H1 (cell line): ENCODE measurements around the gene ZNF665.
"Not testable (repeated sequence)": the region's sequence is repeated elsewhere in the genome, so short reads cannot be mapped to it uniquely, and the experiment has no call there.

ENCODE experiments used
- CTCF ChIP-seq, 3 experiments: IDR thresholded peaks; 1 replicate in 2 of 3; 2 replicates in 1 of 3; pipeline versions ENCODE4 v1.5.1 to v1.6.1; 2011; ENCODE audit warnings: low read length in 3 of 3, mild to moderate bottlenecking in 3 of 3, inconsistent platforms in 2 of 3, low read depth in 1 of 3, moderate library complexity in 1 of 3; ENCODE audit not compliant: insufficient read depth in 1 of 3; ENCODE audit errors: control extremely low read depth in 1 of 3
- EP300 ChIP-seq, 2 experiments: IDR thresholded peaks; 1 replicate in 1 of 2; 2 replicates in 1 of 2; pipeline ENCODE4 v1.6.1; 2011 to 2012; ENCODE audit warnings: low read depth in 2 of 2, low read length in 2 of 2, mild to moderate bottlenecking in 2 of 2, borderline replicate concordance in 1 of 2, inconsistent platforms in 1 of 2, moderate library complexity in 1 of 2
- GTF2F1 ChIP-seq: IDR thresholded peaks from 2 replicates; pipeline ENCODE4 v1.6.1; 2012; ENCODE audit warnings: low read depth, low read length, improper control_type of control experiment, borderline replicate concordance
- POLR2A ChIP-seq, 2 experiments: IDR thresholded peaks; 1 replicate in 1 of 2; 2 replicates in 1 of 2; pipeline ENCODE4 v1.6.1; 2011; ENCODE audit warnings: low read depth in 2 of 2, low read length in 2 of 2, mild to moderate bottlenecking in 2 of 2; ENCODE audit errors: control extremely low read depth in 1 of 2
- POLR2AphosphoS5 ChIP-seq: IDR thresholded peaks from 2 replicates; pipeline ENCODE4 v1.6.1; 2011; ENCODE audit warnings: low read depth, low read length
- SIN3A ChIP-seq, 2 experiments: IDR thresholded peaks in 1 of 2; conservative IDR thresholded peaks in 1 of 2; 2 replicates each; pipeline ENCODE4 v1.6.1; 2011 to 2012; ENCODE audit warnings: low read length in 2 of 2, improper control_type of control experiment in 1 of 2, low read depth in 1 of 2, mild to moderate bottlenecking in 1 of 2
- TCF12 ChIP-seq: IDR thresholded peaks from 2 replicates; pipeline ENCODE4 v1.6.1; 2011; ENCODE audit warnings: low read depth, mild to moderate bottlenecking, low read length

GRCh38 chr19:53211554-53211953 lies 18.4 kb upstream of the ZNF665 start:
- not testable (repeated sequence) for TF ChIP-seq CTCF (IDR thresholded peaks at IDR 0.05; ENCODE audit: control extremely low read depth in 1 of 3, insufficient read depth in 1 of 3, low read depth in 1 of 3, low read length in 3 of 3); EP300 (IDR thresholded peaks at IDR 0.05; ENCODE audit: borderline replicate concordance in 1 of 2, low read depth in 2 of 2, low read length in 2 of 2); POLR2A (IDR thresholded peaks at IDR 0.05; ENCODE audit: control extremely low read depth in 1 of 2, low read depth in 2 of 2, low read length in 2 of 2); TCF12; GTF2F1; SIN3A (conservative IDR thresholded peaks at IDR 0.05 in 1 of 2, IDR thresholded peaks at IDR 0.05 in 1 of 2; ENCODE audit: low read depth in 1 of 2, low read length in 2 of 2); POLR2AphosphoS5
